CD1c-positive myeloid dendritic cell (primary cell): ENCODE data around the gene ITGB1.

Experiments used
- DNase-seq: peaks from one replicate; pipeline ENCODE4 v3.0.0-alpha.2; 2016; ENCODE audit errors: extremely low spot score

Gene ITGB1

GRCh38 chr10:32955790-32956189, 2.2 kb downstream of the ITGB1 start:
- no peak for DNase-seq

- DNase-seq: no peak
Measured at GRCh38 chr10:32955299-32955772, 2.7 kb downstream of the ITGB1 start.

- DNase-seq: no peak
Measured at GRCh38 chr10:32954545-32955298, 3.3 kb downstream of the ITGB1 start.

- DNase-seq: no peak
Measured at GRCh38 chr10:32954080-32954479, 4.0 kb downstream of the ITGB1 start.

GRCh38 chr10:32953277-32953927, 4.6 kb downstream of the ITGB1 start:
- DNase-seq: no peak

- no peak for DNase-seq
Measured at GRCh38 chr10:32952541-32953276, 5.3 kb downstream of the ITGB1 start.

GRCh38 chr10:32952094-32952493, 5.9 kb downstream of the ITGB1 start:
- DNase-seq: no peak

GRCh38 chr10:32951111-32951510, 6.9 kb downstream of the ITGB1 start:
- no peak for DNase-seq

- DNase-seq: no peak
Measured at GRCh38 chr10:32950591-32951108, 7.4 kb downstream of the ITGB1 start.

- DNase-seq: no peak
Measured at GRCh38 chr10:32949221-32949678, 8.8 kb downstream of the ITGB1 start.

- DNase-seq: no peak
Measured at GRCh38 chr10:32948451-32948850, 9.6 kb downstream of the ITGB1 start.

GRCh38 chr10:32947586-32947985, 10.4 kb downstream of the ITGB1 start:
- DNase-seq: no peak

GRCh38 chr10:32946108-32946507, 11.9 kb downstream of the ITGB1 start:
- no peak for DNase-seq

GRCh38 chr10:32943854-32944661, 14.0 kb downstream of the ITGB1 start:
- DNase-seq: peak; percentile 50

- DNase-seq: no peak
Measured at GRCh38 chr10:32943395-32943794, 14.6 kb downstream of the ITGB1 start.

GRCh38 chr10:32942081-32942480, 15.9 kb downstream of the ITGB1 start:
- no peak for DNase-seq

- DNase-seq: peak; percentile 26
Measured at GRCh38 chr10:32941357-32941756, 16.7 kb downstream of the ITGB1 start.

GRCh38 chr10:32940321-32941301, 17.4 kb downstream of the ITGB1 start:
- DNase-seq: peak; percentile 30

- no peak for DNase-seq
Measured at GRCh38 chr10:32939296-32940111, 18.5 kb downstream of the ITGB1 start.
